Testis (tissue), 3 donors: ENCODE measurements around the gene KRTAP13-3. TPM values are rescaled to one million over a fixed set of nuclear protein-coding genes. Genes with fewer than 3 reads are reported as not detected.

Source experiments
- DNase-seq: peaks from one replicate; pipeline ENCODE4 v3.0.0-alpha.2; 2019
- H3K27ac ChIP-seq, 2 donors: fragments of 200-600 bp; sonication (generic); one replicate each; pipeline ENCODE4 v1.5.1; 2019
- H3K27me3 ChIP-seq: fragments of 200-600 bp; sonication (generic); one replicate; pipeline ENCODE4 v1.5.1; 2019
- H3K36me3 ChIP-seq: fragments of 200-600 bp; sonication (generic); one replicate; pipeline ENCODE4 v1.5.1; 2017; ENCODE audit warnings: low read depth; ENCODE audit errors: missing control alignments
- H3K4me1 ChIP-seq: fragments of 200-600 bp; sonication (generic); one replicate; pipeline ENCODE4 v1.5.1; 2019
- H3K4me3 ChIP-seq, 2 donors: fragments of 200-600 bp; sonication (generic); one replicate each; pipeline ENCODE4 v1.5.1; 2017 to 2019
- H3K9me3 ChIP-seq: fragments of 200-600 bp; sonication (generic); one replicate; pipeline ENCODE4 v1.5.1; 2017
- POLR2A ChIP-seq: fragments of 450-650 bp; IDR thresholded peaks from one replicate; pipeline ENCODE4 v1.6.1; 2017; ENCODE audit warnings: antibody characterized with exemption, mild to moderate bottlenecking, moderate library complexity
- WGBS, 2 donors: methylation state at CpG; one replicate each; pipeline ENCODE4 v1.1.5; 2018; 5-methylcytosine and 5-hydroxymethylcytosine counted together
- intact Hi-C: fragments of 100-400 bp; cut with DNase I; formaldehyde crosslinking; loops from one replicate; pipeline ENCODE4 v1.15.1; 2023; ENCODE audit warnings: low total_unique reads
- polyA plus RNA-seq: library from polyadenylated mRNA; stranded (reverse); fragments of 350-450 nt; fragmentation: Illumina TruSeq; extraction: RNeasy Lipid Tissue Mini Kit (QIAGEN cat#74804); gene quantifications from one replicate; pipeline ENCODE4 v1.2.3, GENCODE V29; 2014; ENCODE audit warnings: low read depth, low replicate concordance; ENCODE audit not compliant: insufficient read depth
- total RNA-seq, 2 donors: library from RNA; depleted of rRNA; stranded (reverse); fragments of >200 nt; gene quantifications; one replicate each; pipeline ENCODE4 v1.2.3, GENCODE V29; 2016
- TF ChIP-seq, protein P1 (sequence below), 3 experiments: fragments of 450-650 bp in 2 of 3; fragments of 200-600 bp in 1 of 3; sonication (generic) in 1 of 3; IDR thresholded peaks; one replicate each; pipeline ENCODE4 v1.5.1; 2016 to 2019; ENCODE audit warnings: antibody characterized with exemption in 3 of 3, mild to moderate bottlenecking in 2 of 3, moderate library complexity in 1 of 3

KRTAP13-3 gene
- total and polyA plus RNA-seq, 3 donors from 2014 or later: not detected

DNA sequence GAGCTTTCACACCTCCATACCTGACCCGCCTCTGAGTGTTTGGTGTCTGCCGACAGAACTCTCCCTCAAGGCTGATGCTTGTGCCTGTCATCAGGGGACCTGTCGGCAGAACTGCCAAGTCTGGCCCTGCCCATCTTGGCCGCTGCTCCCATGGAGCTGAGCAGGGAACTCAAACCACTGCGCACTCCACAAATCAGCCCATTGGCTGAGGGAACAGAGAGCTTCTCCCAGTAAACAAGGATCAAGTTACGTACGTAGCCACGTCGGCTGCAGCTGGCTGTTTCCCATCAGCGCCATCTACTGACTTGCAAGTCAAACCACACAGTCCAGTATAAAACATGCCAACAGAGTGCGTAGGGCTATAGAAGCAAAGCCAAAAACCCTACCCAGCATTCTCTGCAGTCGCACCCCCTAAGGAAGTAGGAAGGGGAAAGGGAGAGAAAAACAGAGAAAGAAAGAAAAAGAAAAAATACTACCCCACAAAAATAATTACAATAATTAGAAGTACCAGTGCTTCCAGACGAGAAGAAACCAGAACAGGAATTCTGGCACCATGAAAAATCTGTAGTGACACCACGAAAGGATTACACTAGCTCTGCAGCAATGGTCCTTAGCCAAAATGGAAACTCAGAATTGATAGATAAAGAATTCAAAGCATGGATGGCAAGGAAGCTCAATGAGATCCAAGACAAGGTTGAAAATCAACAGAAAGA is 16.8 kb downstream of the KRTAP13-3 start:
- no peak for TF ChIP-seq POLR2A
- TF ChIP-seq, protein P1, sequence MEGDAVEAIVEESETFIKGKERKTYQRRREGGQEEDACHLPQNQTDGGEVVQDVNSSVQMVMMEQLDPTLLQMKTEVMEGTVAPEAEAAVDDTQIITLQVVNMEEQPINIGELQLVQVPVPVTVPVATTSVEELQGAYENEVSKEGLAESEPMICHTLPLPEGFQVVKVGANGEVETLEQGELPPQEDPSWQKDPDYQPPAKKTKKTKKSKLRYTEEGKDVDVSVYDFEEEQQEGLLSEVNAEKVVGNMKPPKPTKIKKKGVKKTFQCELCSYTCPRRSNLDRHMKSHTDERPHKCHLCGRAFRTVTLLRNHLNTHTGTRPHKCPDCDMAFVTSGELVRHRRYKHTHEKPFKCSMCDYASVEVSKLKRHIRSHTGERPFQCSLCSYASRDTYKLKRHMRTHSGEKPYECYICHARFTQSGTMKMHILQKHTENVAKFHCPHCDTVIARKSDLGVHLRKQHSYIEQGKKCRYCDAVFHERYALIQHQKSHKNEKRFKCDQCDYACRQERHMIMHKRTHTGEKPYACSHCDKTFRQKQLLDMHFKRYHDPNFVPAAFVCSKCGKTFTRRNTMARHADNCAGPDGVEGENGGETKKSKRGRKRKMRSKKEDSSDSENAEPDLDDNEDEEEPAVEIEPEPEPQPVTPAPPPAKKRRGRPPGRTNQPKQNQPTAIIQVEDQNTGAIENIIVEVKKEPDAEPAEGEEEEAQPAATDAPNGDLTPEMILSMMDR (IDR thresholded peaks at IDR 0.05): peak; percentile 18 to 45 (median 31)
- H3K9me3 ChIP-seq: no peaks in the 10 kb centered on the region
- H3K4me1 ChIP-seq: no peaks in the 10 kb centered on the region
- WGBS, 2 donors: 26 to 27% methylated on average over 9 to 14 of the region's 14 CpGs
- peak; percentile 87 for DNase-seq
- intact Hi-C loops: no loop called here
- no peak overlapping the region for H3K27ac ChIP-seq
- H3K4me3 ChIP-seq: no peak overlapping the region
- no peaks in the 10 kb centered on the region for H3K36me3 ChIP-seq
- H3K27me3 ChIP-seq: no peaks in the 10 kb centered on the region

DNA sequence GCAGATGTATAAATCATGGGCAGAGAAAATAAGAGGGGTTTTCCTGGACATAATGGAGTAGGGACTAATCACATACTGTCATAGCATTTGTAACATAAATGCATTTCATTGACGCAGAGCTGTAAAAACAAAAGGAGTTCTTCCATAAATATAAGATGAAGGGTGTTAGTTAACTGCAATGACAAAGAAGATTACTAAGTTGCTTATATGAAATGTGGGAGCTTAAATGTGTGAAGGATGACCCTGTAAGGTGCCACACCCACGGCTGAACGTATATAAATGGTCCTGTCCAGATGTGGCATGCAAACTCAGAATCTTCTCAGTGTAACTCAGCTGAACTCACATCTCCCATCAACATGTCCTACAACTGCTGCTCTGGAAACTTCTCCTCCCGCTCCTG is 30.0 kb downstream of the KRTAP13-3 start, which contains the start of gene KRTAP13-1:
Gene KRTAP13-1, plus strand, starts transcription at position 301 of the 400 bp plus-strand sequence. Its CDS starts 56 bp downstream, at position 357.
- intact Hi-C loops: no loop called here

DNA sequence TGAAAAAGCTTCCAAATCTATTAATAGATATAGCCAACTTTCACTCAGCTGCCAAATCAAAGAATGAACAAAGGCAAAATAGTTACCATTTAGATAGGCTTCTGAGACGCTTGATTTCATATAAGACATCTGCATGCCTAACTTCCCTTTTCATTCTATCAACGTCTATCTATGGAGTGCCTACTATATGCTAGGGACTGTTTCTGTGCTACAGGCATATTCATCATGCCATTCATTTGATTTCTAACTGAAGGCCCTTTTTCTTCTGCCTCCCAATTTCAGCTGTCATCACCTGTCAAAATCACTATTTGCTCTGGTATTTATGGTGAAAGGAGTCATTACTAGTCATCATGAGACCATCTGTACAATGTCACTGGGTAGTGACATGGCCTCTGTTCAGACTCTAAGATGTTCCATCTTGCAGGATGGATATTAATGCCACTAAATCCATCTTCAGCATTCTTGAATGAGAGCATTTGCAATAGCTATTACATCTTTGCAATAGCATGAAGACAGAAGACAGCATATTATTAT is 34.2 kb downstream of the KRTAP13-3 start:
- no peak for TF ChIP-seq POLR2A
- TF ChIP-seq, protein P1 (IDR thresholded peaks at IDR 0.05): no peak
- 61 to 77% methylated on average over 2 of the region's 2 CpGs for WGBS, 2 donors
- no peak for DNase-seq
- Histone ChIP-seq H3K4me1 (no peaks in the 10 kb centered on the region), H3K36me3 (no peaks in the 10 kb centered on the region), H3K9me3 (no peaks in the 10 kb centered on the region), H3K27ac (no peak overlapping the region), H3K4me3 (no peak overlapping the region), H3K27me3 (no peaks in the 10 kb centered on the region)
- intact Hi-C loops: no loop called here

More for the DNA sequence above, 30.0 kb downstream of the KRTAP13-3 start, which contains the start of gene KRTAP13-1:
- Histone ChIP-seq H3K27me3 (no peaks in the 10 kb centered on the region), H3K4me1 (no peaks in the 10 kb centered on the region), H3K36me3 (no peaks in the 10 kb centered on the region), H3K4me3 (no peak within 1 kb of the TSS), H3K27ac (no peak within 1 kb of the TSS), H3K9me3 (no peaks in the 10 kb centered on the region)
- WGBS, 2 donors: 67 to 71% methylated on average over 4 of the region's 4 CpGs
- TF ChIP-seq, protein P1 (IDR thresholded peaks at IDR 0.05): no peak
- TF ChIP-seq POLR2A: no peak
- no peak for DNase-seq

DNA sequence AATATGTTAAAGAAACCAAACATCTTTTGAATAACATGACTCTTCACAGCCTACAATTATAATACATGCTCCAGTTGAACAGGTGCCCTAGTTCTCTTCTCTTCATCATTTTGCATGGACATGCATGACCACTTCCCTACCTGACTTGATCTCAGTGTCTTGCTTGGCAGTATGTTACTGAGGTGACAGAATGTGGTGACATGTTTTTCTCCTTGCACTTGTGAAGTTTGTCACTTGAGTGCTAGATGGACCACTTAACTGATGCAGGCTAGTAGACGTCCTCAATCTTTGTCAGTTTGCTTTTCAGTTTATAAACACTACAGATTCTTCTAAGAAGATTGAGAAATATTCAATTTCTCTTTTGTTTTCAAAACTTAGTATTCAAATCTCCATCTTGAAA is 43.5 kb downstream of the KRTAP13-3 start:
- Histone ChIP-seq H3K27me3 (no peaks in the 10 kb centered on the region), H3K4me3 (no peak overlapping the region), H3K4me1 (no peaks in the 10 kb centered on the region), H3K36me3 (no peaks in the 10 kb centered on the region), H3K9me3 (no peaks in the 10 kb centered on the region), H3K27ac (no peak overlapping the region)
- intact Hi-C loops: no loop called here
- DNase-seq: no peak
- WGBS, 2 donors: 58 to 63% methylated on average over 1 of the region's 1 CpG
- TF ChIP-seq, protein P1 (IDR thresholded peaks at IDR 0.05): no peak
- TF ChIP-seq POLR2A: no peak

Other genes starting within 250 kb of the KRTAP13-3 start
- gene CLDN8, start 209.8 kb downstream of the KRTAP13-3 start, total RNA-seq: not detected
- not detected for gene CLDN8, start 209.8 kb downstream of the KRTAP13-3 start, polyA plus RNA-seq
- gene KRTAP24-1, start 143.0 kb downstream of the KRTAP13-3 start, total RNA-seq: not detected
- gene KRTAP24-1, start 143.0 kb downstream of the KRTAP13-3 start, polyA plus RNA-seq: not detected
- not detected for gene KRTAP25-1, start 136.4 kb downstream of the KRTAP13-3 start, total RNA-seq
- not detected for gene KRTAP25-1, start 136.4 kb downstream of the KRTAP13-3 start, polyA plus RNA-seq
- under 1 TPM in 1 of 2 donors, not detected in 1; 0.37 TPM for gene KRTAP26-1, start 105.6 kb downstream of the KRTAP13-3 start, total RNA-seq
- gene KRTAP26-1, start 105.6 kb downstream of the KRTAP13-3 start, polyA plus RNA-seq: not detected
- not detected for gene KRTAP27-1, start 88.2 kb downstream of the KRTAP13-3 start, total RNA-seq
- gene KRTAP27-1, start 88.2 kb downstream of the KRTAP13-3 start, polyA plus RNA-seq: not detected
- not detected for gene KRTAP23-1, start 77.3 kb downstream of the KRTAP13-3 start, total RNA-seq
- gene KRTAP23-1, start 77.3 kb downstream of the KRTAP13-3 start, polyA plus RNA-seq: not detected
- gene KRTAP13-2, start 53.7 kb downstream of the KRTAP13-3 start, total RNA-seq: not detected
- gene KRTAP13-2, start 53.7 kb downstream of the KRTAP13-3 start, polyA plus RNA-seq: not detected
- not detected for gene KRTAP13-1, start 29.9 kb downstream of the KRTAP13-3 start, total RNA-seq
- gene KRTAP13-1, start 29.9 kb downstream of the KRTAP13-3 start, polyA plus RNA-seq: not detected
- gene KRTAP13-4, start 4.3 kb upstream of the KRTAP13-3 start, total RNA-seq: not detected
- gene KRTAP13-4, start 4.3 kb upstream of the KRTAP13-3 start, polyA plus RNA-seq: not detected
- gene KRTAP15-1, start 14.3 kb upstream of the KRTAP13-3 start, total RNA-seq: not detected
- gene KRTAP15-1, start 14.3 kb upstream of the KRTAP13-3 start, polyA plus RNA-seq: not detected
- not detected for gene KRTAP19-1, start 54.4 kb upstream of the KRTAP13-3 start, total RNA-seq
- not detected for gene KRTAP19-1, start 54.4 kb upstream of the KRTAP13-3 start, polyA plus RNA-seq
- not detected for gene KRTAP19-2, start 61.5 kb upstream of the KRTAP13-3 start, total RNA-seq
- gene KRTAP19-2, start 61.5 kb upstream of the KRTAP13-3 start, polyA plus RNA-seq: not detected
- gene KRTAP19-3, start 66.1 kb upstream of the KRTAP13-3 start, total RNA-seq: not detected
- not detected for gene KRTAP19-3, start 66.1 kb upstream of the KRTAP13-3 start, polyA plus RNA-seq
- gene KRTAP19-4, start 71.2 kb upstream of the KRTAP13-3 start, total RNA-seq: not detected
- not detected for gene KRTAP19-4, start 71.2 kb upstream of the KRTAP13-3 start, polyA plus RNA-seq
- gene KRTAP19-5, start 76.2 kb upstream of the KRTAP13-3 start, total RNA-seq: not detected
- gene KRTAP19-5, start 76.2 kb upstream of the KRTAP13-3 start, polyA plus RNA-seq: not detected
- gene KRTAP19-6, start 115.9 kb upstream of the KRTAP13-3 start, total RNA-seq: not detected
- not detected for gene KRTAP19-6, start 115.9 kb upstream of the KRTAP13-3 start, polyA plus RNA-seq
- gene KRTAP19-7, start 135.4 kb upstream of the KRTAP13-3 start, total RNA-seq: not detected
- gene KRTAP19-7, start 135.4 kb upstream of the KRTAP13-3 start, polyA plus RNA-seq: not detected
- not detected for gene KRTAP22-2, start 164.5 kb upstream of the KRTAP13-3 start, total RNA-seq
- gene KRTAP22-2, start 164.5 kb upstream of the KRTAP13-3 start, polyA plus RNA-seq: not detected
- gene KRTAP6-3, start 166.5 kb upstream of the KRTAP13-3 start, total RNA-seq: 1 to 10 TPM in 1 of 2 donors, under 1 TPM in 1; 0.99 to 1.3 TPM
- gene KRTAP6-3, start 166.5 kb upstream of the KRTAP13-3 start, polyA plus RNA-seq: not detected
- gene KRTAP6-2, start 173.0 kb upstream of the KRTAP13-3 start, total RNA-seq: not detected
- not detected for gene KRTAP6-2, start 173.0 kb upstream of the KRTAP13-3 start, polyA plus RNA-seq
- not detected for gene KRTAP22-1, start 175.2 kb upstream of the KRTAP13-3 start, total RNA-seq
- not detected for gene KRTAP22-1, start 175.2 kb upstream of the KRTAP13-3 start, polyA plus RNA-seq
- not detected for gene KRTAP6-1, start 188.0 kb upstream of the KRTAP13-3 start, total RNA-seq
- gene KRTAP6-1, start 188.0 kb upstream of the KRTAP13-3 start, polyA plus RNA-seq: not detected
- gene KRTAP20-1, start 190.5 kb upstream of the KRTAP13-3 start, total RNA-seq: not detected
- not detected for gene KRTAP20-1, start 190.5 kb upstream of the KRTAP13-3 start, polyA plus RNA-seq
- gene KRTAP20-4, start 194.7 kb upstream of the KRTAP13-3 start, total RNA-seq: not detected
- not detected for gene KRTAP20-4, start 194.7 kb upstream of the KRTAP13-3 start, polyA plus RNA-seq
- gene KRTAP20-2, start 209.3 kb upstream of the KRTAP13-3 start, total RNA-seq: not detected
- not detected for gene KRTAP20-2, start 209.3 kb upstream of the KRTAP13-3 start, polyA plus RNA-seq
- not detected for gene KRTAP20-3, start 216.9 kb upstream of the KRTAP13-3 start, total RNA-seq
- not detected for gene KRTAP20-3, start 216.9 kb upstream of the KRTAP13-3 start, polyA plus RNA-seq